Dedifferentiated amniotic fluid mesenchymal stem cell (primary cell): ENCODE results near the gene CA7.

ENCODE experiments used
- DNase-seq: peaks from one replicate; pipeline ENCODE4 v3.0.0-alpha.2; 2016; ENCODE audit errors: extremely low spot score

Gene CA7

DNA sequence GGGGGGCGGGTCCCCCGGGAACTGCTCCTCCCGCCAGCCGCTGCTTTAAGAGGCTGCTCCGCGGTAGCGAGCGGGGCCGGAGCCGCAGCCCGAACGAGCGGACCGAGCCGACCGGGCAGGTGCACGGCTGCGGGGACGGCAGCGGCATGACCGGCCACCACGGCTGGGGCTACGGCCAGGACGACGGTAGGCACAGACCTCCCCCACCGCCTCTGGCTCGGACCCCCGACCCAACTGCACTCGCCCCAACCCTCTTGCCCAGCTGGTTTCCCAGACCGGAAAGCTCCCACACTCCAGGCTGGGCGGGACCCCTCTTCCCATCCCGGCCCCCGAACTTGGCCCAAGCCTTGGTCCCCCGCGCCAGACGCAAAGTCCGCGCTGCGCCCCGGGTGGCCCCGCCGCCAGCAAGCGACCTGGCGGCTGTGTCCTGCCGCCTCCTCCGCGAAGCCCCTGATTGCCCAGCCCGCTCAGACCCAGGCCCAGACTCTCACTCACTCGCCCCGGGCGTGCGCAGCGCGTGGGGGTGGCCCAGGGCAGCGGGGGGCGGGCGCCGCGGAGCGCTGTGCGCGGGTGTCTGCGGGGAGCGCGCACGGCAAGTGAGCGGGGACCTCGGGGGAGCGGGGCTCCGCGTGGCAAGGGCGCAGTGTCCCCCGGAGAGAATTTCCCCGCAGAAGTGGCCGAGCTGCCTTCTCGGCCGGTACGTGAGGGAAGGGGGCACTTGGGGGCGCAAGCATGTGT, at the start of gene CA7:
CA7 (plus strand) TSS at position 73 of the 738 bp plus-strand sequence; CDS start at position 147, 74 bp downstream.
- no peak for DNase-seq

- DNase-seq: no peak
These were observed 46.1 kb upstream of the CA7 start for GRCh38 chr16:66798161-66798560.

DNA sequence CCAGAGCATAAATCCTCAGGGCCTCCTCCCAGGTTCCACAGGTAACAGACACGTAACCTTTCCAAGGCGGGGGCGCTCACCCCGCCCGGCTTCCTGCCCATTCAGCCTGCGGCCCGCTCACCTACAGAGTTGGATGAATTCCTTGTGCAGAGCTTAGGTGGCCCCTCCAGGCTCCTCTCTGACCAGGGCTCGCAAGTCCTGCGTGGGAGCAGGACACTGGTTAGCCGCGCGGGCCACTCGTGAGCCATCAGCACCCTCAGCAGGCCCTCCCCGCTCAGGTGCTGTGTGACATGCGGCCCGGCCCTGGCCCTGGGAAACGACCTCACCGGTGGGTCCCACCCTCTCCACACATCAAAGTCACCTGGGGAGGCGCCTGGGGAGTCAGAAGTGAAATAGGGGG, 43.4 kb upstream of the CA7 start:
- no peak for DNase-seq

- DNase-seq: no peak
These were observed 42.7 kb upstream of the CA7 start, which contains the start of gene TERB1 for GRCh38 chr16:66801320-66802105. Gene TERB1 (minus strand): TSS chr16:66801584. CDS start chr16:66796798, 4,786 bp downstream.

DNA sequence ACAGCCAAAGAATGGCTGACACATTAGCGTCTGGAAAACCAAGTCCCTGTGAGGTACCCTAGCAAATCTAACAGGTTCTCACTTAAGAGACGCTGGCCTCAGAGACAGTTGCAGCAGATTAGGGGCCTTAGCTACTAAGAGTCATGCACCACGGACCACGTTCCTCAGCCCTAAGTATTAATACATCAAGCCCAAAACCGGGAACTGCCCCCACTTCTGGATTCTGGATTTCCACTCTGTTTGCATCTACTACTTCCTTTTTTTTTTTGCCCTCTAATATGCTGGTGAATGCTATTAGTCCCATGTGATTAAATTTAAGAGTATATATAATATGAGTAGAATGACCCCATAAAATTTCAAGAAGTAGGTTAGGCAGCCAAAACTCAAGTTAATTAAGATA, 42.1 kb upstream of the CA7 start:
- no peak for DNase-seq

DNA sequence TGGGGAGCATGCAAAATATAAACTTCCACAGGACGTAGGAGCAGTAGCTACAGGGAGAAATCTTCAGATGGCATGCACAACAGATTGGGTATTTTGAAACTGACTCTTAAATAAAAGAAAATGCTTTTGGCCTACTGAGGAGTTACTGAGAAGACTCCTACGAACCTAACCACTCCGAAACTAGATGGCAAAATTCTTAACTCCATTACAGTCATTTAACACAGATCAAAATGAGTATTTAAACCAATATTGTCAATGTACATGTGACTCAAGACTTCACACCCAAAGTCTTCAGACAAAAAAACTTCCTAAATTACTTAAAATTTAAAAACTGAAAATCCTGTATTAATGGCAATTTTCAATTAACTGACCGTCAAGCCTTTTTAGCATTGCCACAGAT, 34.4 kb upstream of the CA7 start:
- no peak for DNase-seq

DNA sequence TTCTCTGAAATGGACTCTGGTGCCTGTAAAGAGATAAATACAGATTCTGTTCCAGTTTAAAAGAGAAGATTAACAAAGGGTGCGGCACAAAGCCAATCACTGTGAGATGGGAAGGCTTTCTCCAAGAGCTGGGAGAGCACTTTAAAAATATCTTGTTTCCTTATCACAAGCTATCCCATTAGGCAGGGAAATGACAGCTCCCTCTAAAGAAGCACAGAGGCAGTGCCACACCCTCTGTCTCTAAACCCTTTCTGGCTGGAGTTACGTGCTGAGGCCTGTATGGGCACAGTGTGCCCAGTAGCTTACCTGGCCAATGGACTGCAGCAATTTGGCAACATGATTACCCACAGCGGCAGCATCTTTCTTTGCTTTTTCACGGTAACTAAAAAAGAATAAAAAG, 33.8 kb upstream of the CA7 start:
- no peak for DNase-seq

DNA sequence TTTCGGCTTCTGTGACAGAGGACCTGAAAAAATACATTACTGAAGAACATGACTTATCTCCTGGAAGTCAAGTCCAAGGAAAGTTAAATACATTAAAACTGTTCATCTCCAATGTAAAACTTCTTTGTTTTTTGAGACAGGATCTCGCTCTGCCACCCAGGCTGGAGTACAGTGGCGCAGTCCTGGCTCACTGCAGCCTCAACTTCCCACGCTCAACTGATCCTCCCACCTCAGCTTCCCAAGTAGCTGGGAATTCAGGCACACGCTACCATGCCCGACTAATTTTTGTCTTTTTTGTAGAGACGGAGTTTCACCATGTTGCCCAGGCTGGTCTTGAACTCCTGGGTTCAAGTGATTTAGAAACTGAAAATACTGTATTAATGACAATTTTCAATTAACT, 33.2 kb upstream of the CA7 start:
- no peak for DNase-seq

DNA sequence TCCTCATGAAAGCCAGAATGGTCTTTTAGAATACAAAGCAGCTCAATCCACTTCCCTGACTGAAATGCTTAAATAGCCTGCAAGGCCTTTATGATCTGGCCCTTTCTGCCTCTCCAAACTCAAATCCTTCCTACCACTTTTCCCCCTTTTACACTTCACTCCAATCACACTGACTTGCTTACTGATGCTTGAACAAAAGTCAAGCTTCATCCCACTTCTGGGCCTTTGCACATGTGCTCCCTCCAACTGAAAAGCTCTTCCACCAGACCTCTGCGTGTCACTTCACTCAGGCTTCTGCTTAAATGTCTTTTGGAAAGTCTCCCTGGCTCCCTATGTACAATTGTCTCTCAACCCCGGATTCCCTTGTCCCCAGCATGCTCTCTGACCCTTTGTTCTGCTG, 29.5 kb upstream of the CA7 start:
- DNase-seq: no peak

GRCh38 chr16:66824006-66824405, 20.2 kb upstream of the CA7 start:
- no peak for DNase-seq

DNA sequence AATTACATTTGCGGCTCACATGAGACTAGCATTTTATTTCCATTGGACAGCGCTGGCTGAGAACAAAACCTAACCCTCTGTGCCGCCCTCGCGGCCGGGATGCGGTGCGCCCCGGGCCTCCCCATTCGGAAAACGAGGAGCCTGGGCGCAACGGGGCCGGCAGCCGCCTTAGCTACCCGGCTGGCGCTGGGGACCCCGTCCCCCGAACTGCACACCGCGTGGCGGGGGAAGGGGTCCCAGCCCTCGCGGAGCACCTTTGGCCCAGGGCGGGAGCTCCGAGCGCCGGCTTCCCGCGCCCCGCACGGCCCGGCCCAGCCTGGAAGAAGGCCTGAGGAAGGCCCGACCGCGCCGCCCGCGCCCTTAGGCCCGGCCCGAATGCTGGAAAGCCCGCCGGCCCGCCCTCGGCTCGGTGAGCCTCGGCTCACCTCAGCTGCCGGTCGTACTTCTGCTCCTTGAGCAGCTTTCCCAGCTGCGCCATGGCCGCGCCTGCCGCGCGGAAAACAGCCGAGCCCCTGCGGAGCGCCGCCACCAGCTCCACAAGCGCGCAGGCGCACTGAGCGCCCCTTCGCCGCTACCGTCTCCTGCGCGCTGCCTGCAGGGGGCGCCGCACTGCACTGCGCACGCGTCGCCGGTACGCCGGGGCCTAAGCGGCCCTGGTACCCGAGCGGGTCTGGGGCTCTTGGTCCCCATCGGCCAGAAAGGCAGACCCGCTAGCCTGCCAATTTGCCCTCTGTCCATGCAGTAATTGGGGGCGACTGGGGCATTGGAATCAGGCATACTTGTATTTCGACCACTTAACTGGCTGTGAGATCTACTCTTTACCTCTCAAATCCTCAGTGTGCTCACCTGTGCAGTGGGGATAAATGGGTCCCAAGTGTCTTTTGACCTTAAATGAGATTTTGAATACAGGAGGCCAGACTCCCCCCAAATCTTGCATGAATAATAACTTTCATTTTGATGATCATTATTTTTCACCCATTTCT, 13.5 kb upstream of the CA7 start, which contains the start of gene NAE1:
NAE1 (minus strand) TSS at position 555 of the 983 bp plus-strand sequence; CDS start at position 478, 77 bp downstream.
- DNase-seq: peak; percentile 63

DNA sequence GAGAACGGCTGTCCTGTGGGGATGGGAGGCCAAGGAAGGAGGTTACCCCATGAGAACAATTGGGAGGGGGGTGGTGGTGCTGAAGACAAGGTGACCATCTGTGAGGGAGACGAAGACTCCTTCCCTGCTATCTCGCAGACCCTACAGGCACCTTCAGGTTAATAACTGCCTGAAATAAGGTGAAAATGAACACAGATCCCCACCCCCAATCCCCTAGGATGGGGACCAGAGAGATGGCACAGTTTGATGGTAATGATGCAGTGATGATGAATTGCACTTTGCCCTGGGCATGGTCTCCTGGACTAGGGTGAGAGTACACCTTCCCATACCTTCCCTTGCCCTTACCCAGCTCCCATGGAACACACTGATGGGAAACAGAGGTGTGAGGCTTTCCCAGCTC, 12.0 kb upstream of the CA7 start:
- no peak for DNase-seq

DNA sequence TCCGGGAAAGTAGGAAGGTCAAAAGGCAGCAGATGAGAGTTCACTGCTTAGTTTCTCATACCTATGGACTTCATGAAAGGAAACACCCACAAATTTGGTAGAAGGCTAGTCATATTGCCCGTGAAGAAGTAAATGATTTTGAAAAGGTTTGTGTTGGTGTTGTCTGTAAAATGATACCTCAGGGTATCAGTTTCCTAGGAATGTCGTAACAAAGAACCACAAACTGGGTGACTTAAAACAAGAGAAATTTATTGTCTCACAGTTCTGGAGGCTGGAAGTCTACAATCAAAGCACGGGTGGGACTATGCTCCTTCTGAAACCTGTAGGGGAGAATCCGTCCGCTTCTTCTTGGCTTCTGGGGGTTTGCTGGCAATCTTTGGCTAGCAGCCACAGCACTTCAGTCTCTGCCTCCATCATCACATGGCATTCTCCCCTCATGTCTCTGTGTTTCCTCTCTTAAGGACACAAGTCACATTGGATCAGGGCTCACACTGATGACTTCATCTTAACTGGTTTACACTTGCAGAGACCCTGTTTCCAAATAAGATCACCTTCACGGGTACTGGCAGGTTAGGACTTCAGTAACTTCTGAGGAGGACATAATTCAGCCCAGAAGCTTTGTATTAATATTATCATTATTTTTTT, 11.4 kb upstream of the CA7 start:
- peak; percentile 45 for DNase-seq

DNA sequence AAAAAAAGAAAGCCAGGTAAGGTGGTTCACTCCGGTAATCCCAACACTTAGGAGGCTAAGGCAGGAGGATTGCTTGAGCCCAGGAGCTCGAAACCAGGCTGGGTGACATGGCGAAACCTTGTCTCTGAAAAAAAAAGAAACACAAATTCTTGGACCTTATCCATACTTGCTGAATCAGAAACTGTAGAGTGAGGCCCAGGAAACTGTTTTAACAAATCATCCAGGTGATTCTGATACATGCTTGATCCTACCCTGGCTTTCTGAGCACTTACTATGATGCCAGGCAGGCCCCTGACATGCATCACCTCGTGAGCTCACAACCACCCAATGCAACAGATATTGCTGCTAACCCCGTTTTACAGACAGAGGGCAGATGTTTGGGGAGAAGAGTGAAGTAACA, 9.5 kb upstream of the CA7 start:
- no peak for DNase-seq

DNA sequence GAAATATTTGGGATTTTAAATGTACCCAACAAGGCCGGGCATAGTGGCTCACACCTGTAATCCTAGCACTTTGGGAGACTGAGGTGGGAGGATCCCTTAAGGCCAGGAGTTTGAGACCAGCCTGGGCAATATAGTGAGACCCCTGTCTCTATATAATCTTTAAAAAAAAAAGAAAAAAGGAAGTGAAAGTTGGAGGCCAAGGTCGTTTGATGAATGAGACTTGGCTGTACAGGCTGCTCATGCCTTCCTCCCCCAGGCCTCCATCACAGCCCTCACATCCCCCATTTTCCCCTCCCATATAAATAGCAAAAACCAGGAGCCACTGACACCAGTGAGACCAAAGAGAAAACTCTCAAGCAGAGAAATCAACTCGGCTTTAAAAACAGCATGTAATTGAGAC, 3.3 kb upstream of the CA7 start:
- no peak for DNase-seq

GRCh38 chr16:66841366-66841765, 2.8 kb upstream of the CA7 start:
- no peak for DNase-seq

DNA sequence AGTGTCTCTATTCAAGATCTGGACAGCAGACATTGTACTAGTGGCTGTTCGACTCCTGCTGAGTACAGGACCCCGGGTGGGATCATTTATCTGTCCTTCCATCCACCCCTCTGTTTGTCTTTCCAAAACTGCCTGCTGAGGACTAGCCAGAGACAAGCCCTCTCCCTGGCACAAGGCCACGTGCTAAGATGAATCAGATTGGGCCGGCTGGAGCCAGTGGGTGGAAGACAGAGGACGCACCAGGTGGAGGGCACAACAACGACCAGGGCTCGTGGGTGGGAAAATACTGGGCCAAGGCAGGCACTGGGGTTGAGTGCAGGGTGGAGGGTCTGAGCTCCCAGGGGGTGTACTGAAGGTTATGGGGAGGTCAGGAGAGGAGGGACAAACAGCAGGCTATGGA, 1.4 kb upstream of the CA7 start:
- DNase-seq: no peak

GRCh38 chr16:66843191-66843590, 1.0 kb upstream of the CA7 start:
- DNase-seq: no peak

DNA sequence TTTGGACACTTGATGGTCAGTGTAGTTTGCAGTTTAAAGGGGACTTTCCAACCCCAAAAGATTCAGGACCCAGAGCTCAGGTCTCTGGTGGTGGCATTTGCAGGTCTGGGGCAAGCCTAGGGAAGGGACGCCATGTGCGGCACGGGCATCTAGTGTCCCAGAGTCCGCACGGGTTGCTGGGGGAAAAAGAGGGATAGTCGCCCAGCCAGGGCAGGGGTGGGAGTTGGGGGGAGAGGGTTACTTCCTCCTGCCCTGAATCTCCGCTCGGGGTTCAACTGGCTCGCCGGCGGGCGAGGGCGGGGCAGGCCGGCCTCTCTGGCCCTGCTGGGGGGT, 239 bp upstream of the CA7 start:
- no peak for DNase-seq

- no peak for DNase-seq
These were observed 831 bp downstream of the CA7 start for GRCh38 chr16:66845080-66845410.

DNA sequence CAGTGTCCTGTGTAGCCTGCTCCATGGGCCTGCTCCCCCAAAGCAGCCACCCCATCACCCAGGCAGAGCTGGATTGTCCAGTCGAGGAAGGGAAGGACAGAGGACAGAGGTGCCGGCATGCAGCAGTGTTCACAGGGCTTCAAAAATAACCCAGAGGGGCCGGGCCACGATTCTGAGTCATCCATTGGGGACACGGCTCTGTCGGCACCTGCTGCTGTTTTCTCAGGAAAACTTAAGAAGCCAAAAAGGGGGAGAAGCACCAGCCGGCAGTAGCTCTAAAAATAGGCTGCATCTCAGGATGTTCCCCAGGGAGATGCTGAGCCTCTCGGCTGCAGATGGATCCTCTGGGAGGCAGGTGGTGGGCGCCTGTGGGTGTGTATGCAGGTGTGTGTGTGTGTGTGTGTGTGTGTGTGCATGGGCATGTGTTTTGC, 1.6 kb downstream of the CA7 start:
- no peak for DNase-seq

DNA sequence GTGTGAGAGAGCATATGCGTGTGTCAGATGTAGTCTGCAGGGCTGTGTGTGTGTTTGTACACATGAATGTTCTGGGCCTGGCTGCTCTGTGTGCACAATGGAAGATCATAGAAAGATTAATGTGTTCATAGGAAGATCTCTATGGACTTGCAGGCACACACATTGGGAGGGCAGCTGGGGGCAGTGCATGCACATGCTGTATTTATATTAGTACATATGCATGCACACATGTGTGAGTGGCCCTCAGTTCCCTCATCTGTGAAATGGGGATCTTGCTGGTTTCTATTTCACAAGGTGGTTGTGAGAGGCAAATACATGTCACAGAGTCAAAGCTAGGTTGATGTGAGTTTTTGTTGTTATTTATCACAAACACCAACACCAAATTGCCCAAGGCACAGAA, 2.1 kb downstream of the CA7 start:
- DNase-seq: no peak
